Measurements from ENCODE around the gene CACNA1C.

Gene CACNA1C

GRCh38 chr12:2322554-2323120, 269.9 kb downstream of the CACNA1C start:
- no peak for DNase-seq (ENCODE audit: low spot score)

- DNase-seq (ENCODE audit: low spot score) = no peak
These were observed 270.9 kb downstream of the CACNA1C start for GRCh38 chr12:2323532-2324255.

- DNase-seq (ENCODE audit: low spot score) = no peak
These were observed 271.6 kb downstream of the CACNA1C start for GRCh38 chr12:2324387-2324786.

GRCh38 chr12:2325519-2325918, 272.7 kb downstream of the CACNA1C start:
- no peak for DNase-seq (ENCODE audit: low spot score)

GRCh38 chr12:2326470-2326869, 273.7 kb downstream of the CACNA1C start:
- no peak for DNase-seq (ENCODE audit: low spot score)

GRCh38 chr12:2328661-2329060, 275.9 kb downstream of the CACNA1C start:
- DNase-seq (ENCODE audit: low spot score) = no peak

GRCh38 chr12:2329661-2330210, 276.9 kb downstream of the CACNA1C start:
- no peak for DNase-seq (ENCODE audit: low spot score)

GRCh38 chr12:2332236-2332635, 279.4 kb downstream of the CACNA1C start:
- DNase-seq (ENCODE audit: low spot score) = no peak

GRCh38 chr12:2332947-2333346, 280.2 kb downstream of the CACNA1C start:
- no peak for DNase-seq (ENCODE audit: low spot score)

GRCh38 chr12:2333491-2334195, 280.9 kb downstream of the CACNA1C start:
- DNase-seq (ENCODE audit: low spot score) = no peak

- DNase-seq (ENCODE audit: low spot score) = no peak
These were observed 281.5 kb downstream of the CACNA1C start for GRCh38 chr12:2334271-2334670.

- no peak for DNase-seq (ENCODE audit: low spot score)
These were observed 281.9 kb downstream of the CACNA1C start for GRCh38 chr12:2334689-2335088.

- no peak for DNase-seq (ENCODE audit: low spot score)
These were observed 282.3 kb downstream of the CACNA1C start for GRCh38 chr12:2335109-2335508.

GRCh38 chr12:2335513-2335912, 282.7 kb downstream of the CACNA1C start:
- DNase-seq (ENCODE audit: low spot score) = no peak

- no peak for DNase-seq (ENCODE audit: low spot score)
These were observed 283.1 kb downstream of the CACNA1C start for GRCh38 chr12:2335916-2336315.

GRCh38 chr12:2336409-2336829, 283.6 kb downstream of the CACNA1C start:
- DNase-seq (ENCODE audit: low spot score) = no peak

- DNase-seq (ENCODE audit: low spot score) = no peak
These were observed 284.5 kb downstream of the CACNA1C start for GRCh38 chr12:2337031-2338010.

GRCh38 chr12:2338381-2338780, 285.6 kb downstream of the CACNA1C start:
- DNase-seq (ENCODE audit: low spot score) = no peak

- DNase-seq (ENCODE audit: low spot score) = no peak
These were observed 286.2 kb downstream of the CACNA1C start for GRCh38 chr12:2338991-2339431.

- DNase-seq (ENCODE audit: low spot score) = no peak
These were observed 288.4 kb downstream of the CACNA1C start for GRCh38 chr12:2341051-2341751.

- DNase-seq (ENCODE audit: low spot score) = no peak
These were observed 289.1 kb downstream of the CACNA1C start for GRCh38 chr12:2341871-2342270.
